Skeletal muscle cell (primary cell): ENCODE measurements around the gene KRTAP4-1.
"Not testable (repeated sequence)": the region's sequence is repeated elsewhere in the genome, so short reads cannot be mapped to it uniquely, and the experiment has no call there.

Source experiments
- DNase-seq: peaks from one replicate; pipeline ENCODE4 v3.0.0-alpha.2; 2010; ENCODE audit warnings: low read depth
- H3K4me3 ChIP-seq: 2 replicates; pipeline ENCODE4 v1.5.1; 2011; ENCODE audit warnings: low read depth, mild to moderate bottlenecking, control low read depth, low read length, moderate library complexity

The KRTAP4-1 gene

DNA sequence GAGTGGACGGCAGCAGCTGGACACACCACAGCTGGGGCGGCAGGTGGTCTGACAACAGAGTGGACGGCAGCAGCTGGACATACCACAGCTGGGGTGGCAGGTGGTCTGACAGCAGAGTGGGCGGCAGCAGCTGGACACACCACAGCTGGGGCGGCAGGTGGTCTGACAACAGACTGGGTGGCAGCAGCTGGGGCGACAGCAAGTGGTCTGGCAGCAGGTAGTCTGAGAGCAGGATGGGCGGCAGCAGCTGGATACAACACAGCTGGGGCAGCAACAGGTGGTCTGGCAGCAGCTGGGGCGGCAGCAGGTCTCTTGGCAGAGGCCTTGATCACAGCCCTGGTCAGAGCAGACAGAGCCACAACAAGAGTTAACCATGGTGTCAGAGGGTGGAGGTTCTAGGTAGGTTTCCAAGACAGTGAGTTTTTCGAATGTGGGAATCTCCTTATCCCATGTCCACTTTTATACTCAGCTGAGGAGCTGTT, at the start of gene KRTAP4-1:
TSS of gene KRTAP4-1 (minus strand) at position 432 of the 482 bp plus-strand sequence. CDS start at position 375, 57 bp downstream.
- no peak for DNase-seq
- H3K4me3 ChIP-seq = no peak within 1 kb of the TSS

DNA sequence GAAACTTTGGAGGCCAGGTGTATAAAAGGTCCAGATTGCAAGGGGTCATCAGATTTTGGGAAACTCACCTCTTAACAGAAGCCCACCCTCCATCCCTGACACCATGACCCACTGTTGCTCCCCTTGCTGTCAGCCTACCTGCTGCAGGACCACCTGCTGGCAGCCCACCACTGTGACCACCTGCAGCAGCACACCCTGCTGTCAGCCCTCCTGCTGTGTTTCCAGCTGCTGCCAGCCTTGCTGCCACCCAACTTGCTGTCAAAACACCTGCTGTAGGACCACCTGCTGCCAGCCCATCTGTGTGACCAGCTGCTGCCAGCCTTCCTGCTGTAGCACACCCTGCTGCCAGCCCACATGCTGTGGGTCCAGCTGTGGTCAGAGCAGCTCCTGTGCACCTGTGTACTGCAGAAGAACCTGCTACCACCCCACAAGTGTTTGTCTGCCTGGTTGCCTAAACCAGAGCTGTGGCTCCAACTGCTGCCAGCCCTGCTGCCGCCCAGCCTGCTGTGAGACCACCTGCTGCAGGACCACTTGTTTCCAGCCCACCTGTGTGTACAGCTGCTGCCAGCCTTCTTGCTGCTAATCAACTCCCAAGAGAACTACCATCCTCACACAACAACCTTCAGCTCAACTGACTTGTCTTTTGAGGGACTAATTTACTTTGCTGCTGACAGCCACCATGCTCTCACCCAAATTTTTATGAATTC, 47.8 kb upstream of the KRTAP4-1 start, which contains the start of gene KRTAP9-3:
TSS of gene KRTAP9-3 (plus strand) at position 51 of the 707 bp plus-strand sequence. CDS start at position 104, 53 bp downstream.
- not testable (repeated sequence) for H3K4me3 ChIP-seq, DNase-seq

DNA sequence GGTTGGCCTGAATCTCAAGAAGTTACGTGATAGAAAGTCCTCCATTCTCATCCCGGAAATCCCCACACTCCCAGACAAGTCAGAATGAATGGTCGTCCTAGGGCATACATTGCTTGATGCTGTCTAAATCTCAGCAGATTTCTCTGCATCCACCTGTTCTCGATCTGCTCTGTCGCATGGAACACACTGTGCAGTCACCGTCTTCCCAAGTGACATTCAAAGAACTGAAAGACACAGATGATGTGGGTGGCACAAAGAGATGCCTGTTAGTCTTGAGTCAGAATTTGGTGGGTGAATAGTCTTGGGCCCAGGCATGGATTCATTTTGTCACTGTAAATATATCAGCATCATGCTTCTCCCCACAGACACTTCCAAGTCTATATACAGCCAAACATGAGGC, 47.0 kb upstream of the KRTAP4-1 start:
- H3K4me3 ChIP-seq = no peak overlapping the region
- DNase-seq = no peak

DNA sequence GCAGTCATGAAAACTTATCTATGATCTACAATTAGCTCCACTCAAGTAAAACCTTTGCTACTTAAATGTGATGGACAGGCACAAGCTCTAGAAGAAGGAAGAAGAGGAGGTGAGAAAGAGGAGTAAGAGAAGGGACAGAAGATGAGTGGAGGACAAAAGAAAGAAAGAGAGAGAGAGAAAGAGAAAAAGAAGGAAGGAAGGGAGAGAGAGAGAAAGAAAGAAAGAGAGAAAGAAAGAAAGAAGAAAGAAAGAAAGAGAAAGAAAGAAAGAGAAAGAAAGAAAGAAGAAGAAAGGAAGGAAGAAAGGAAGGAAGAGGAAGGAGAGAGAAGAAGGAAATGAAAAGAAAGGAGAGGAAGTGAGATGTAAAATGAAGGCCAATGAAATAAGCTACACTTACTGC, 45.4 kb upstream of the KRTAP4-1 start:
- no peak overlapping the region for H3K4me3 ChIP-seq
- DNase-seq = no peak

DNA sequence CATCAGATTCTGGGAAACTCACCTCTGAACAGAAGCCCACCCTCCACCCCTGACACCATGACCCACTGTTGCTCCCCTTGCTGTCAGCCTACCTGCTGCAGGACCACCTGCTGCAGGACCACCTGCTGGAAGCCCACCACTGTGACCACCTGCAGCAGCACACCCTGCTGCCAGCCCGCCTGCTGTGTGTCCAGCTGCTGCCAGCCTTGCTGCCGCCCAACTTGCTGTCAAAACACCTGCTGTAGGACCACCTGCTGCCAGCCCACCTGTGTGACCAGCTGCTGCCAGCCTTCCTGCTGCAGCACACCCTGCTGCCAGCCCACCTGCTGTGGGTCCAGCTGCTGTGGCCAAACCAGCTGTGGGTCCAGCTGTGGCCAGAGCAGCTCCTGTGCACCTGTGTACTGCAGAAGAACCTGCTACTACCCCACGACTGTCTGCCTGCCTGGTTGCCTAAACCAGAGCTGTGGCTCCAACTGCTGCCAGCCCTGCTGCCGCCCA, 41.9 kb upstream of the KRTAP4-1 start, which contains the start of gene KRTAP9-2:
TSS of gene KRTAP9-2 (plus strand) at position 51 of the 498 bp plus-strand sequence. CDS start at position 58, 7 bp downstream.
- H3K4me3 ChIP-seq, DNase-seq: not testable (repeated sequence)

DNA sequence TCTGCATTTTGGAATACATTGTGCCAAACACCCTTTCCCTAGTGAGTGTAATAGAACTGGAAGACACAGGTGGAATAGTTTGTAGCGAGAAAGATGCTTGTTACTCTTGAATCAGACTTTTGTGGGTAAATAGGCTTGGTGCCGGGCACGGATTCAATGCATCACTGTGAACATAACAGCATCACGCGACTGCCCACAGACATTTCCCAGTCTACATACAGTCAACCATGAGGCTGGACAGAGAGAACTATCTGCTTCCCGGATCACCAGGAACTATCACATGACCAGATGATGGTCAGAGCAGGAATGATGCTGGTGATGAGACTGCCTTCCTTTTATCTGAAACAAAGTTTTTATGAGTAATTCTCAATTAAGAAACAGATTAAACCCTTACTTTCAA, 41.3 kb upstream of the KRTAP4-1 start:
- no peak overlapping the region for H3K4me3 ChIP-seq
- DNase-seq = no peak

DNA sequence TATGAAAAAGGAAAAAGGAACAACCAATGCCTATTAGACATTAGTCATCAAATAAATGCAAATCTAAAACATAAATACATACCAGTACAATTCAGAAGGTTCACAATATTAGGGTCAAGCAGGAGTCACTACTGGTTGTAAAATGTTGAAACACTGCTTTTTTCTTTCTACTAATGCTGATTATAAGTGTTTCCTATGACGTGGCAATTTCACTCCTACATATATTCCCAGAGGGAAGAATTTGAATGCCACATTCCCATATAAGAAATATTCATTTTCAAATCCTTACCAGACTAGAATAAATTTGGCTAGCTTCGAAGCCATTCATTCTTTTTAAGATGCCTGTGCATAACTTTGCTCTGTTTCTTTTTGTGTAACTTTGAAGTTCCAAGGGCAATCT, 39.1 kb upstream of the KRTAP4-1 start:
- no peak overlapping the region for H3K4me3 ChIP-seq
- no peak for DNase-seq

DNA sequence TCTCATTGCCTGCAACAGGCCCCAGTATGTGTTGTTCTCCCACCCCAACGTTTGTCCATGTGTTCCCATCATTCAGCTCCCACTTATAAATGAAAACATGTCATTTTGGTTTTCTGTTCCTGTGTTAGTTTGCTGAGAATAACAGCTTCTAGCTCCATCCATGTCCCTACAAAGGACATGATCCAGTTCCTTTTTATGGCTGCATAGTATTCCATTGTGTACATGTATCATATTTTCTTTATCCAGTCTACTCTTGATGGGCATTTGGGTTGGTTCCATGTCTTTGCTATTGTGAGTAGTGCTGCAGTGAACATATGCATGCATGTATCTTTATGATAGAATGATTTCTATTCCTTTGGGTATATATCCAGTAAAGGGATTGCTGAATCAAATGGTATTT, 31.0 kb upstream of the KRTAP4-1 start:
- DNase-seq = no peak

DNA sequence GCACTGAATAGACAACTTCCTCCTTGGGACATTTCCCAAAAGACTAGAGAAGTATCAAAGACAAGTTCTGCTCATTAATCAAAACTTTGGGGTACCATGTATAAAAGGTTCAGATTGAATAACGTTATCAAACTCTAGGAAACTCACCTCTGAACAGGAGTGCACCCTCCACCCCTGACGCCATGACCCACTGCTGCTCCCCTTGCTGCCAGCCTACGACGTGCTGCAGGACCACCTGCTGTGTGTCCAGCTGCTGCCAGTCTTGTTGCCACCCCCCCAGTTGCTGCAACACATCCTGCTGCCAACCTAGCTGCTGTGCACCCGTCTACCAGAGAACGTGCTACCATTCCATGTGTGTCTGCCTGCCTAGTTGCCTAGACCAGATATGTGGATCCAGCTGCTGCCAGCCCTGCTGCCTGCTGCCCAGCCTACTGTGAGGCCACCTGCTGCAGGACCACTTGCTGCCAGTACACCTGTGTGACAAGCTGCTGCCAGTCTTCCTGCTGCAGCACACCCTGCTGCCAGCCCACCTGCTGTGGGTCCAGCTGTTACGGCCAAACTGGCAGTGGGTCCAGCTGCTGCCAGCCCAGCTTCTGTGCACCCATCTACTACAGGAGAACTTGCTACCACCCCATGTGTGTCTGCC, 27.9 kb upstream of the KRTAP4-1 start:
- no peak overlapping the region for H3K4me3 ChIP-seq
- DNase-seq = no peak

More for the DNA sequence above, 31.0 kb upstream of the KRTAP4-1 start:
- H3K4me3 ChIP-seq = no peak overlapping the region

DNA sequence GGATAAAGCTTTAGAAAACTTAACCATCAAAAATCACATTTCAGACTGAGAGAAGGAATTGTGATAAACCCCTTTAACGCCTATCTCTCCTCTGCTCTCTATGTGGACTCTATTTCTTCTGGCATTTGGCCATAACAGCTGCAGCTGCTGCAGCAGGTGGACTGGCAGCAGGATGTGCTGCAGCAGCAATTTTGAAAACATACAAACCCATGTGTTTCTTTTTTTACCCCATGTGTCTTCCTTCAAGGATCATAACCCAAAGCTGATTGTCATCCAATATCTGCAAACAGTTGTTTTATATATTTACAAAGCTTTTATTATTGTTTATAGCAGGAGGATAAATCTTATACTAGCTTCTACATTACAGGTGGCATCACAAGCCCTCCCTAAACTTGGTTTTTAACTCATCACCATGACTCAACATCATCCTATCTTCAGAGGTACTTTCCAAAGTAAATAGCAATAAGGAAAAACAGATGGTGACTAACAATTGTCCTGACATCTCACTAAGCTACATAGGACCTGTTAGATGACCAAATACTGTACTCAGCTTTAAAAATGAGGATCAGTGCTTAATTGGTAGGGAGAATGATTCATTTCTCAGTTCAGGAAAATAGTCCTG, 27.2 kb upstream of the KRTAP4-1 start:
- no peak overlapping the region for H3K4me3 ChIP-seq
- no peak for DNase-seq

DNA sequence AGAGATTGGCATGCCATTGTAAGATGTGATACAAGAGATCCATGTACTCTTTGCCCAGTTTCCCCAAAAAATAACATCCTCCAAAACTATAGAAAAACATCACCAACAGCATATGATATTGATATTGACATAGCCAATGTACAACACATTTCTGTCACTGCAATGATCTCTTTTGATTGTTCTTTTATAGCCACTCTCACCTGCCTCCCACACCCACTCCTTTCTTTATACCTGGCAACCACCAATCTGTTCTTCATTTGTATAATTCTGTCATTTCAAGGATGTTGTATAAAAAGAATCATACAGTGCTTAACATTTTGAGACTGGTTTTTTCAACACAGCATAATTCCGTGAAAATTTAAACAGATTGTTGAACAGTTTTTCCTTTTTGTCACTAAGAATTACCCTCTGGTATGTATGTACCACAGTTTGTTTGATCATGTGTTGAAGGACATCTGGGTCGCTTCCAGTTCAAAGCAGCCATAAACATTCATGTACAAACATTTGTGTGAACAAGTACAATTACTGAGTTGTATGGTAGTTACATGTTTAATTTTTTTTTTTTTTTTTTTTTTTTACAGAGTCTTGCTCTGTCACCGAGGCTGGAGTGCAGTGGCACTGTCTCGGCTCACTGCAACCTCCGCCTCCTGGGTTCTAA, 14.8 kb upstream of the KRTAP4-1 start:
- no peak for DNase-seq

DNA sequence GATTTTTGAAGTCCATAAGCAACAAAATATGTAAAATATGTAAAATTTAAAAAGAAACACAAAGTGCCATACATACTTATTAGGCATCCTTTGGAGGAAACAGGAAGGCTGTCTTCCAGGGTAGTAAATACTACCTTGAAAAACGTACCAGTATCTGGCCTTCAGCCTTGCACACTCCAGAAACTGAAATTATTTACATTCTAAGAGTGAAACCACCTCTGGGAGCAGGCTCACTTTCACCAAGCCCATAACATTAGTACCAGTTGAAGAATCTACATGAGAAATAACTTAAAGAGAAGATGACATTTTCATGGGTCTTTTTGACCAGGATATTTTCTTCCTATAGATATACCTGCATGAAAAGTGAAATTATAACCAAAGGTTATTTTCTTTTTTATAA, 11.4 kb upstream of the KRTAP4-1 start:
- no peak overlapping the region for H3K4me3 ChIP-seq
- no peak for DNase-seq

More for the DNA sequence above, 14.8 kb upstream of the KRTAP4-1 start:
- H3K4me3 ChIP-seq = no peak overlapping the region

DNA sequence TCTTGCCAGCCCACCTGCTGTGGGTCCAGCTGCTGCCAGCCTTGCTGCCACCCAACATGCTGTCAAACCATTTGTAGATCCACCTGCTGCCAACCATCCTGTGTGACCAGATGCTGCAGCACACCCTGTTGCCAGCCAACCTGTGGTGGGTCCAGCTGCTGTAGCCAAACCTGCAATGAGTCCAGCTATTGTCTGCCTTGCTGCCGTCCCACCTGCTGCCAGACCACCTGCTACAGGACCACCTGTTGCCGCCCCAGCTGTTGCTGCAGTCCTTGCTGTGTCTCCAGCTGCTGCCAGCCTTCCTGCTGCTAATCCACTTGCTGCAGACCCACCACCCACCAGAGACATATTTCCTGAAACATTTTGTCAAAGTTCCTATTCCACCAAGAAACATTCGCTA, 5.6 kb upstream of the KRTAP4-1 start:
- no peak for DNase-seq
- no peak overlapping the region for H3K4me3 ChIP-seq

DNA sequence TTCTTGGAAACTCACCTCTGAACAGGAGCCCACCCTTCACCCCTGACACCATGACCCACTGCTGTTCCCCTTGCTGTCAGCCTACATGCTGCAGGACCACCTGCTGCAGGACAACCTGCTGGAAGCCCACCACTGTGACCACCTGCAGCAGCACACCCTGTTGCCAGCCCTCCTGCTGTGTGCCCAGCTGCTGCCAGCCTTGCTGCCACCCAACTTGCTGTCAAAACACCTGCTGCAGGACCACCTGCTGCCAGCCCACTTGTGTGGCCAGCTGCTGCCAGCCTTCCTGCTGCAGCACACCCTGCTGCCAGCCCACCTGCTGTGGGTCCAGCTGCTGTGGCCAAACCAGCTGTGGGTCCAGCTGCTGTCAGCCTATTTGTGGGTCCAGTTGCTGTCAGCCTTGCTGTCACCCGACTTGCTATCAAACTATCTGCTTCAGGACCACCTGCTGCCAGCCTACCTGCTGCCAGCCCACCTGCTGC, 5.2 kb upstream of the KRTAP4-1 start, which contains the start of gene KRTAP9-1:
TSS of gene KRTAP9-1 (plus strand) at position 51 of the 482 bp plus-strand sequence. CDS start at position 51, 0 bp downstream.
- H3K4me3 ChIP-seq = not testable (repeated sequence)

DNA sequence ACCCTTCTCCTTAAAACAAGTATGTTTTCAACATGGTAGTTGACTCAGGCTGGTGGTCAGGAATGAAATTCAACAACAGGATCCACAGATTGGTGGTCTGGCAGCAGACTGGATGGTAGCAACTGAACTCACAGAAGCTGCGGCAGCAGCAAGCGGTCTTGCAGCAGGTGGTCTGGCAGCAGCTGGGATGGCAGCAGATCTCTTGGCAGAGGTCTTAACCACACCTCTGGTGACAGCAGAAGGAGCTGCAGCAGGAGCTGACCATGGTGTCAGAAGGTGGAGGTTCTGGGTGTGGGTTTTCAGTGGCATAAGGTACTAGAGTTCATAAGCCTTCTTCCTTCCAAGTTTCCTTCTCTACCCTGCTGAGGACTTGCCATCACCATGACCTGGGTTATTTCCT, 2.2 kb upstream of the KRTAP4-1 start:
- DNase-seq = peak; percentile 7
- no peak overlapping the region for H3K4me3 ChIP-seq

More for the DNA sequence above, 5.2 kb upstream of the KRTAP4-1 start, which contains the start of gene KRTAP9-1:
- DNase-seq = not testable (repeated sequence)

DNA sequence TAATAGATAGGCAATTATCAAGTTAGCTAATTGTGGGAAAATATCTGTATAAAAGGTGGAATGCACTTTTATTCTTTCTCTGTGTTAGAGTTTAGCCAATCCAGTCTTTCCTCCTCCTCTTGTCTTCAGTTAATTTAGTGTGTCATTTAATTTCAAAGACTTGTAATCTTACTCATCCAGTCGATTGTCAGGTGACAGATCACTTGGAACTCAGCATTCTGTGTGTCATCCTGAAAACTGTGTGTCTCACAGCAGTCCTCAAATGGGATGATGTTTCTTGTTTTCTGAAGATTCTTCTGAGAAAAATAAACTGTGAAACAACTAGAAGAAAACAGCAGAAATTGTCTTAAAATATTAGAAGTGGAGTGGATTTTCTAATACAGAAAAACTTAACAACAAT, 290 bp upstream of the KRTAP4-1 start:
- no peak overlapping the region for H3K4me3 ChIP-seq
- no peak for DNase-seq

DNA sequence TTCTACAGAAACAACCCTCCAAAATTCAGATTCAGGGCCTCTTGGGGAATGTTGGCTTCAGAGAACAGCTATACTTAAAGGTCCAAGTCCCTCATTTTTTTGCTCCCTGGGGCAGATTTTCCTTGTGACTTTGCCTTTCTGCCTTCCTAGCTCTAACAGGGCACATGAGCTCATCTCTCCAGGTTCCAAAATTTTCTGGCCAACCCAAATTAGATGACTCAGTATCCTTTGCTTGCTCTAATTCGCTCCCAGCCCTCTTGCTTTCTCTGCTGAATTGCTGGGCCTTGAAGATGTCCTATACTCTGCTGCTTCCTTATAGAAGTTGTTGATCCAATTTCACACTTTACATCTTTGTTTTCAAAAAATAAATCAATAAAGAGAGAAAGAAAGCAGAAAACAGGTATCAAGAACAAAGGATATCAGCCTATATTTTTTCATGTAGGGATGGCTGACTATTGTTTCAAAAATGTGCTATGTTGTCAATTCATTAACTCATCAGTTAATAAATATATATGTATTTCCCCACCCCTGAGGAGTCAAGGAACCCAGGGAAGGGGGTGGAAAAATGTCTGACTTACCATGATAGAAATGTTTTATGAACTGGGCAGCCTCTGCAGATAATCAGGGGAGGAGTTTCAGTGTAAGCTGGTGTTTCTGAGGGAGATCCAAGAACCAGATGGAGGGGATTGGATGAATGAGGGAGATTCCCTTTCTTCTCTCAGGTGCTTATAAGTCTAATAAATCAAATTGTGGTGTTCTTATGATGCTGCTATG, 5.7 kb downstream of the KRTAP4-1 start:
- no peak overlapping the region for H3K4me3 ChIP-seq
- DNase-seq = no peak

DNA sequence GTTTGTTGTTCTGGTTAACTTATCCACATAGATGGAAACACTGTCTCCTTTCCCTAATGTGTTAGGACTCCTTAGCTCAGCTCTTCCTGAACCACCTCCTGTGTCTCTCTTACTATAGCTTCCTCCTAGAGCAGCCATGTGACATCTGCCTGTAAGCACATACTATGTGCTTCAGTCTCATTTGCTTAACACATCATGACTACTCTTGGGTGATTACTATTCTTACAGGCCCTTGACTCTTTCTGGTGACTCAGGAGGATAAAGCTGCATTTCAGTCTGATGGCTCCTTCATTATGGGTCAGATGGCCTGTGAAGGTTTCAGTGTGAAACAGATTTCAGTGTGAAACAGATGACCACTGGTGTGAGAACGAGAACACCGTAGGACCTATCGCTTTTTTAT, 6.4 kb downstream of the KRTAP4-1 start:
- no peak for DNase-seq
- no peak overlapping the region for H3K4me3 ChIP-seq
